Stimulated activated CD4-positive, alpha-beta T cell treated with anti-CD3 and anti-CD28 coated beads, Interleukin-2, amount 100 ng/mL, for 48 hours (primary cell): ENCODE data around the gene SYCE1.
"Not testable (repeated sequence)": the region's sequence is repeated elsewhere in the genome, so short reads cannot be mapped to it uniquely, and the experiment has no call there.

Experiments used
- DNase-seq, 2 donors: peaks; one replicate each; pipeline ENCODE4 v3.0.0-alpha.2; 2020

Gene SYCE1

GRCh38 chr10:133565441-133566294 is at the start of gene SYCE1:
SYCE1 (minus strand) TSS chr10:133565583; CDS start chr10:133565529, 54 bp downstream.
- DNase-seq, result no peak

DNA sequence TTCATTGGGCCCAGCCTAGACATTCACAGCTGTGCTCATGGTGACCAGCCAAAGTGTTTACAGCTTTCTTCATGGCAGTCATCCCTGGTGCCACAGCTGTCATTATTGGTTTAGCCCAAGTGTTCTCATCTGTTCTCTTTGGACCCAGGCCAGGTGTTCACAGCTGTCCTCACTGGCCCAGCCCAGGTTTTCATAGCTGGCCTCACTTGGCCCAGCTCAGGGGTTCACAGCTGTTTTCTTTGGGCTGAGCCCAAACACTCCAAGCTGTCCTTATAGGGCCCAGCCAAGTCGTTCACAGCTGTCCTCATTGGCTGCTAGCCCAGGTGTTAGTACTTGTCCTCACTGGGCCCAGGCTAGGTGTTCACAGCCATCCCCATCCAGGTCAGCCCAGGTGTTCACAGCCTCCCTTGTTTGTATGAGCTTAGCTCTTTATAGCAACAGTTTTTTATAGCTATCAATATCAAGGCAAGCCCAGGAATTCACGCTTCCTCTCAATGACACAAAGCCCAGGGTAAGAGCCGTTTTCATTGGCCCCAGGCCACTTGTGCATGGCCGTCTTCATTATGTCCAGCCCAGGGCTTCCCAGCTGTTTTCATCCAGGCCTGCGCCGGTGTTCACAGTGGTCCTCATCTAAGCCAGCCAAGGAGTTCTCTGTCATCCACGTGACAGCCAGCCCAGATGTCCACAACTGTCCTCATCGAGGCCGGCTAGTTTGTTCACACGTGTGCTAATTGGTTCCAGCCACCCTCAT is 49.6 kb upstream of the SYCE1 start:
- DNase-seq, result no peak

- no peak for DNase-seq
Measured at GRCh38 chr10:133613699-133614098, 48.3 kb upstream of the SYCE1 start.

DNA sequence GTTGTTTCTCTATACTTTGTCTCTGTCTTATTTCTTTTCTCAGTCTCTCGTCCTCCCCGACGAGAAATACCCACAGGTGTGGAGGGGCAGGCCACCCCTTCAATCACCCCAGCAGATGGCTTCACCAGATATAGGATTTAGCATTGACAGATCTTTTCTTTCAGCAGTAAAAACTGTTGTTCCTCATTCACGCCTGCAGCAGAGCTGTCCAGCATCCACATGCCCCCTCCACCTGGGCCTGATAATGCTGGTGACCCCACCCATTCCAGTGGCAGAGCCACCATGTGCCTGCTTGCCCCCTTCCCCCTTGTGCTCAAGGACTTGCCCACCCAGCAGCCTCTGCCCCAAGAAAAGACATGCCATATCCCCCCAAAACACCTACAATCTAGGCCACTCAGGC is 45.7 kb upstream of the SYCE1 start:
- DNase-seq, result no peak

- no peak for DNase-seq
Measured at GRCh38 chr10:133608855-133609254, 43.5 kb upstream of the SYCE1 start.

GRCh38 chr10:133603434-133603833 is 38.1 kb upstream of the SYCE1 start:
- not testable (repeated sequence) for DNase-seq

DNA sequence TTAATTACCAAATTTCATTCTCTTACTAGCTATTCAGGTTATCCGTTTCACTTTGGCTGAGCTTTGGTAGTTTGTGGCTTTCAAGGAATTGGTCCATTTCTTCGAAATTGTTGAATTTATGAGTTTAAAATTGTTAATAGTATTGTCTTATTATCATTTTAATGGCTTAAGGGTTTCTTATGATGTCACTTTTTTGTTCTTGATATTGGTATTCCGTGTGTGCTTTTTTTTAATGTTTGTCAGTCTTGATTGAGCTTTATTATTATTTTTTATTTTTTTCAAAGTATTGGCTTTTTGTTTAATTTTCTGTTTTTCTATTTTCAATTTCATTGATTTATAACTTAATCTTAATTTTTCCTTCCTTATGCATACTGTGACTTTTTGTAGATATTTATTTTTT is 35.3 kb upstream of the SYCE1 start:
- no peak for DNase-seq

DNA sequence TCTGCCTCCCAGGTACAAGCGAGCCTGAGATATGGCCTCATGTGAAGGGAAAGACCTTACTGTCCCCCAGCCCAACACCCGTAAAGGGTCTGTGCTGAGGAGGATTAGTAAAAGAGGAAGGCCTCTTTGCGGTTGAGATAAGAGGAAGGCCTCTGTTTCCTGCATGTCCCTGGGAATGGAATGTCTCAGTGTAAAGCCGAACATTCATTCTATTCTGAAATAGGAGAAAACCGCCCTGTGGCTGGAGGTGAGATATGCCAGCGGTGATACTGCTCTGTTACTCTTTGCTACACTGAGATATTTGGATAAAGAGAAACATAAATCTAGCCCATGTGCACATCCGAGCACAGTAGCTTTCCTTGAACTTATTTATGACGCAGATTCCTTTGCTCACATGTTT is 34.5 kb upstream of the SYCE1 start:
- DNase-seq, result not testable (repeated sequence)

DNA sequence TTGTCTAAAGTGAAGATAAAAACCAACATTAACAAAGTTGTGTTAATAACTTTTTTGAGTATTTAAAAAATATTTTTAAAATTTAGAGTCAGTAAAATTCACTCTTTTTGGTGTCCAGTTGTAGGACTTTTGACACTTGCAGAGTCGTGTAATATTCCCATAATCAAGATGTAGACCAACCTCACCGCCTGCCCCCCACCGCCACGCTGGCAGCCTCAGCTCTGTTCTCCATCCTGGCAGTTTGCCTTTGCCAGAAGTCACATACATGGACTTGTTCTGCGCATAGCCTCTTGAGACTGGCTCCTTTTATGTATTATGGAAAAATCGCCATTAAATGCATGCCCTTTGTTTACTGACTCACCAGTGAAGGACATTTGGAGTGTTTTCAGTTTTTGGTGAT is 27.3 kb upstream of the SYCE1 start:
- no peak for DNase-seq

GRCh38 chr10:133590970-133591359 is 25.6 kb upstream of the SYCE1 start:
- DNase-seq, result no peak

- no peak for DNase-seq
Measured at GRCh38 chr10:133590226-133590969, 25.0 kb upstream of the SYCE1 start.

GRCh38 chr10:133577037-133577436 is 11.7 kb upstream of the SYCE1 start:
- not testable (repeated sequence) for DNase-seq

- DNase-seq, result not testable (repeated sequence)
Measured at GRCh38 chr10:133573460-133573859, 8.1 kb upstream of the SYCE1 start.

GRCh38 chr10:133572055-133572454 is 6.7 kb upstream of the SYCE1 start:
- DNase-seq, result not testable (repeated sequence)

GRCh38 chr10:133569801-133570200 is 4.4 kb upstream of the SYCE1 start:
- DNase-seq, result not testable (repeated sequence)

- DNase-seq, result not testable (repeated sequence)
Measured at GRCh38 chr10:133568831-133569527, 3.6 kb upstream of the SYCE1 start.

- DNase-seq, result no peak
Measured at GRCh38 chr10:133568287-133568614, 2.9 kb upstream of the SYCE1 start.

DNA sequence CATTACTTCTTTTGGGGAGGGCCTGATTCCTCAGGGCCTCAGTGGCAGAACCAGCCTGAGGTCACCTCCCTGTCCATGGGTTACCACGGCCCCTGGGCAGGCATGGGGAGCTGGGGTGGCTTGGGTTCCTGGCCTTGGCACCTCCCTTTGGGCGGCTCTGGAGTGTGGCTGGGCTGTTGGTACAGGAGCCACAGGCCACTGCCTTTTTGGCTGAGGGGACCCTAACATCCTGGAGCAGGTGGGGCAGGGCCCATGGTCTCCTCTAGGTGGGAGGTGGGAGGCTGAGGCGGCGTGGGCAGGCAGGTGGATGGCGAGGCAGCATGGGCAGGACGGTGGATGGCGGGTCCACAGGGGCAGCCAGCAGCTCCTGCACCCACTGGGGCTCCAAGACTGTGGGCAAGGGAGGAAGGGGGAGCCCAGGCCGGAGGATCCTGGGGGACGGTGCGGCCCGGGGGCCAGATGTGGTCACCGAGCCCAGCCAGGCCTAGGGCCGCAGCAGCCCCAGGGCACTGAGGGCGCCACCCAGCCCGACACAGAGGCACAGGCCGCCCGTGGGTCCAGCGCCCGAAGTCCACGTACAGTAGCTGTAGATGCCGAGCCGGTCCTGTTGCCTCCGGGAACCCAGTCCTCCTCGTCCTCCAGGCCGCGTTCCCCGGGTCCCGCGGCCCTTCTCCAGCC is 2.4 kb upstream of the SYCE1 start:
- no peak for DNase-seq

DNA sequence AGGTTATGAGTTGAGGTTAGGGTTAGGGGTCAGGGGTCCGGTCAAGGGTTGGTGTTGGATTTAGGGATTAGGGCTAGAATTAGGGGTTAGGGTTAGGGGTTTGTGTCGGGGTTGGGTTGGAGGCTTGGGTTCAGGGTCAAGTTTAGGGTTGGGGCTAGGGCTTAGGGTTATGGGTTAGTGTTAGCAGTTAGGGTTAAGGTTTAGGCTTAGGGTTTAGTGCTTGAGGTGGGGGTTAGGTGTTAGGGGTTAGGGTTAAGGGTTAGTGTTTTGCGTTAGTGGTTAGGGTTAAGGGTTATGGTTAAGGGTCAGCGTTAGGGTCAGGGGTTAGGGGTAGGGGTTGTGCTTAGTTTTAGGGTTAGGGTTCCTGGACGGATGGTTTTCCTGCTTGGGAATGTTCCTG is 1.7 kb upstream of the SYCE1 start:
- no peak for DNase-seq

GRCh38 chr10:133564816-133565215 is 567 bp downstream of the SYCE1 start:
- DNase-seq, result no peak

DNA sequence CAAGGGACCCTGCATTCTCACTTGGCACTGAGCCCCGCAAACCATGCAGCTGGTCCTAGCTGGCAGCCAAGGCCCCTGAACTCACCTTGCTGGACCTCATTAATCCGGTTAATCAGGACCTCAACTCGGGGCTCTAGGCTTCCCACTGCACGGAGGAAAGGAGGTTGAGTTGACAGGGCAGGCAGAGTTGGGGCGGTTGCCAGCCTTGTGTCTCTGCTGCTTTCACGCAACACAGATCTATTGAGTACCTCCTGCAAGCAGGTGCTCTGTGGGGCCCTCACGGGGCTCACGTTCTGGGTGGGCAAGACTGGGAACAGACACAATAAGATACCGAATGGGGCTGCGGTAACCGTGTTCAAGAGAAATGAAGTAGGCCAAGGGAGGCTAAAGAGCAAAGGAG is 6.2 kb downstream of the SYCE1 start:
- no peak for DNase-seq

DNA sequence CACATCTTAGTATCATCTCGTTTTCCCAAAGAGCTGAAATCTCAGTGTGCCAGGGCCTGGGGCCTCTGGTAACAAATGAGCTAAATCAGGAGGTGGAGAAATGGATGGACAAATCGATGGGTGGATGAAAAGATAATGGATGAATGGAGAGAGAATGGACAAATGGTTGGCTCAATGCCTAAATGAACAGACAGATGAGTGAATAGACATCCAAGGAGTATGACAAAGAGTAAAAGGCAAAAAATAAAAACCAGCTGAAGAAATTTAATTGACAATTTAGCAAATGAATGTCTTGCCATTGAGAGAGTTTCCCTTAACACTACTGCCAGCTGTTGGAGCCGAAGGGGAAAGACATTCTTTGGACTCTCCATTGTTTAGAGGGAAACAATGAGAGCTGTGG is 8.0 kb downstream of the SYCE1 start:
- no peak for DNase-seq
